ENCODE measurements around the gene PDE6H. TPM values are rescaled to one million over a fixed set of nuclear protein-coding genes. Genes with fewer than 3 reads are reported as not detected.

Gene PDE6H
- total and polyA plus RNA-seq, 2 of the 8 experiments (the other 6 are each of a cell fraction or from before 2014, with no cell fraction given): not detected

DNA sequence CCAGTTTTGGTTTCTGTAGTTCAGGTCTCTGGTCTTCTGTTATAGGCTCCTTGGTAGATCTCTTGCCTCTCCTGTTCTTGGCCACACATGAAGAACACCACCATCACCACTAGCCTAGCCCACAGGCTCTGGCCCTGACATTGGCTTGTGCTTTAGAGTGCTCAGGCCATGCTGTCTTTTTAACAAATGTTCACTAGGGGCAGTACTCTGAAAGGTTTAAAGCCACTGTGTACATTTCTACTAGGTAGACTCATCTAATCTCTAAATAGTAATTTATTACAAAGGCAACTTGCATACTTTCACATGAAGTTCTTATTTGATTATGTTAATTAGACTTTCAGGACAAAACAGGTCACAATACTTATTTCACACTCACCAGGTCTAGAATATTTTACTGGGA lies 38.3 kb downstream of the PDE6H start:
- Histone ChIP-seq H3K14ac (ENCODE audit: insufficient read length) (no peak overlapping the region), H2AK5ac (ENCODE audit: low read depth, low read length) (no peak overlapping the region), H3K23ac (ENCODE audit: insufficient read length) (no peak overlapping the region), H2AFZ (ENCODE audit: low read length) (no peak overlapping the region), H3K18ac (ENCODE audit: extremely low read depth, low read length) (no peak overlapping the region), H2BK20ac (ENCODE audit: low read length) (no peak overlapping the region), H2BK5ac (ENCODE audit: low read depth, low read length) (no peak overlapping the region), H4K5ac (ENCODE audit: insufficient read length, low read depth, low read length) (no peak overlapping the region), H2BK12ac (ENCODE audit: low read depth, low read length) (no peak overlapping the region), H3K4me1 (replicated peaks in 1 of 4; ENCODE audit: control insufficient read depth in 3 of 4, insufficient read depth in 4 of 4, low read length in 3 of 4) (no peaks in the 10 kb centered on the region), H3K9ac (replicated peaks in 1 of 4; ENCODE audit: extremely low read depth in 1 of 4, low read depth in 3 of 4, low read length in 3 of 4) (no peak overlapping the region), H3K79me2 (ENCODE audit: control insufficient read depth in 1 of 2, insufficient read depth in 2 of 2, low read length in 2 of 2) (no peaks in the 10 kb centered on the region), H3K79me1 (ENCODE audit: low read depth, low read length) (no peaks in the 10 kb centered on the region), H3K27ac (ENCODE audit: low read depth, low read length) (no peak overlapping the region), H3K4ac (replicated peaks; ENCODE audit: insufficient read length, low read depth, low read length) (no peak overlapping the region), H3K36me3 (ENCODE audit: control insufficient read depth in 2 of 4, insufficient read depth in 4 of 4, low read length in 3 of 4) (no peaks in the 10 kb centered on the region), H3K27me3 (replicated peaks in 1 of 4; ENCODE audit: control insufficient read depth in 3 of 4, extremely low read depth in 1 of 4, insufficient read depth in 3 of 4, low read length in 3 of 4) (no peaks in the 10 kb centered on the region), H4K91ac (replicated peaks; ENCODE audit: insufficient read length, low read length) (no peak overlapping the region), H3K56ac (replicated peaks; ENCODE audit: insufficient read length, low read depth, low read length) (no peak overlapping the region), H2BK120ac (replicated peaks; ENCODE audit: low read depth, low read length) (no peak overlapping the region), H4K20me1 (replicated peaks in 1 of 2; ENCODE audit: control insufficient read depth in 1 of 2, insufficient read depth in 2 of 2, low read length in 2 of 2) (no peaks in the 10 kb centered on the region), H3K4me3 (ENCODE audit: extremely low read depth in 1 of 4, insufficient read depth in 2 of 4, low read depth in 3 of 4, low read length in 4 of 4) (no peak overlapping the region), H4K8ac (ENCODE audit: extremely low read depth, insufficient read depth, low read length) (no peak overlapping the region), H3K4me2 (ENCODE audit: insufficient read depth in 1 of 2, low read depth in 2 of 2, low read length in 2 of 2) (no peak overlapping the region), H2BK15ac (ENCODE audit: low read length) (no peak overlapping the region), H3K23me2 (ENCODE audit: low read depth, low read length) (no peaks in the 10 kb centered on the region), H3K9me3 (ENCODE audit: insufficient read depth in 2 of 2, low read depth in 1 of 2, low read length in 1 of 2) (no peaks in the 10 kb centered on the region)
- CTCF ChIA-PET (ENCODE audit: partially characterized antibody): interaction anchor here (0.6 to 3.4 kb wide), 13 partner anchors 9 to 1601 kb away, joined by 3 to 24 read pairs (median 4); partner anchors contain the start of gene RERG
- POLR2A ChIA-PET (ENCODE audit: partially characterized antibody): no interaction called here
- TF ChIP-seq, protein P1, sequence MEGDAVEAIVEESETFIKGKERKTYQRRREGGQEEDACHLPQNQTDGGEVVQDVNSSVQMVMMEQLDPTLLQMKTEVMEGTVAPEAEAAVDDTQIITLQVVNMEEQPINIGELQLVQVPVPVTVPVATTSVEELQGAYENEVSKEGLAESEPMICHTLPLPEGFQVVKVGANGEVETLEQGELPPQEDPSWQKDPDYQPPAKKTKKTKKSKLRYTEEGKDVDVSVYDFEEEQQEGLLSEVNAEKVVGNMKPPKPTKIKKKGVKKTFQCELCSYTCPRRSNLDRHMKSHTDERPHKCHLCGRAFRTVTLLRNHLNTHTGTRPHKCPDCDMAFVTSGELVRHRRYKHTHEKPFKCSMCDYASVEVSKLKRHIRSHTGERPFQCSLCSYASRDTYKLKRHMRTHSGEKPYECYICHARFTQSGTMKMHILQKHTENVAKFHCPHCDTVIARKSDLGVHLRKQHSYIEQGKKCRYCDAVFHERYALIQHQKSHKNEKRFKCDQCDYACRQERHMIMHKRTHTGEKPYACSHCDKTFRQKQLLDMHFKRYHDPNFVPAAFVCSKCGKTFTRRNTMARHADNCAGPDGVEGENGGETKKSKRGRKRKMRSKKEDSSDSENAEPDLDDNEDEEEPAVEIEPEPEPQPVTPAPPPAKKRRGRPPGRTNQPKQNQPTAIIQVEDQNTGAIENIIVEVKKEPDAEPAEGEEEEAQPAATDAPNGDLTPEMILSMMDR (IDR thresholded peaks at IDR 0.05; ENCODE audit: control extremely low read depth in 1 of 3, insufficient read depth in 1 of 3, low read depth in 1 of 3, low read length in 3 of 3): peak in 2 of 3 experiments; percentile 25 to 37; a peak in 2 of 4 replicates
- TF ChIP-seq RAD21 (IDR thresholded peaks at IDR 0.05 in 1 of 2, conservative IDR thresholded peaks at IDR 0.05 in 1 of 2; ENCODE audit: low read depth in 2 of 2, low read length in 2 of 2) (peak; percentile 29 to 32; a peak in 3 of 4 replicates), POU5F1 (IDR thresholded peaks at IDR 0.05; ENCODE audit: low read depth, low read length) (no peak)
- peak; percentile 50 for FAIRE-seq
- DNase-seq (ENCODE audit: low read depth in 1 of 2, low spot score in 2 of 2): no peak

Data from H1 (cell line).